Cardiac muscle cell (in vitro differentiated cells and primary cell): Measurements from ENCODE around the gene APBB2. TPM values are rescaled to one million over a fixed set of nuclear protein-coding genes. Genes with fewer than 3 reads are reported as not detected.
"Not testable (repeated sequence)": the region's sequence is repeated elsewhere in the genome, so short reads cannot be mapped to it uniquely, and the experiment has no call there.

Source experiments
- DNase-seq, 2 donors: peaks; one replicate each; pipeline versions ENCODE4 v3.0.0 to v3.0.0-alpha.2; 2010 to 2017; ENCODE audit warnings: low read depth in 1 of 2, low spot score in 1 of 2
- H3K27ac ChIP-seq: fragments of 200-600 bp; sonication (generic); 2 replicates; pipeline ENCODE4 v1.5.1; 2016
- H3K27me3 ChIP-seq: fragments of 200-600 bp; sonication (generic); 2 replicates; pipeline ENCODE4 v1.6.0; 2016; ENCODE audit warnings: control low read depth
- H3K36me3 ChIP-seq: fragments of 200-600 bp; sonication (generic); 2 replicates; pipeline ENCODE4 v1.5.1; 2016; ENCODE audit warnings: control low read depth
- H3K4me1 ChIP-seq: fragments of 200-600 bp; sonication (generic); 2 replicates; pipeline ENCODE4 v1.8.1; 2017; ENCODE audit warnings: low read depth, mild to moderate bottlenecking, mixed run types
- H3K4me3 ChIP-seq: fragments of 200-600 bp; sonication (generic); 2 replicates; pipeline ENCODE4 v1.5.1; 2016; ENCODE audit warnings: mild to moderate bottlenecking
- H3K9me3 ChIP-seq: fragments of 200-600 bp; sonication (generic); 2 replicates; pipeline ENCODE4 v1.5.1; 2017; ENCODE audit warnings: low read depth, mild to moderate bottlenecking, control low read depth
- CTCF ChIP-seq: IDR thresholded peaks from 2 replicates; pipeline ENCODE4 v1.5.1; 2012; ENCODE audit warnings: low read depth, mild to moderate bottlenecking, low read length
- polyA plus RNA-seq: library from polyadenylated mRNA; unstranded; fragments of >200 nt; fragmentation: Nextera tagmentation; extraction: Ambion mirVana; gene quantifications from 2 replicates; pipeline ENCODE4 v1.2.1, GENCODE V29; 2016
- total RNA-seq: library from RNA; depleted of rRNA; stranded (reverse); fragments of >200 nt; gene quantifications from 2 replicates; pipeline ENCODE4 v1.2.3, GENCODE V29; 2016

APBB2 gene
- total and polyA plus RNA-seq, 2 experiments from 2014 or later = 4.6 to 14.9 TPM

GRCh38 chr4:41148292-41148691 is 66.0 kb downstream of the APBB2 start:
- Histone ChIP-seq H3K4me3 (no peak overlapping the region), H3K36me3 (no peaks in the 10 kb centered on the region), H3K4me1 (no peaks in the 10 kb centered on the region), H3K9me3 (no peaks in the 10 kb centered on the region), H3K27ac (no peak overlapping the region), H3K27me3 (no peaks in the 10 kb centered on the region)
- DNase-seq = no peak
- TF ChIP-seq CTCF = no peak

- H3K27ac ChIP-seq, H3K4me3 ChIP-seq, DNase-seq, H3K36me3 ChIP-seq, H3K4me1 ChIP-seq, H3K27me3 ChIP-seq, H3K9me3 ChIP-seq: not testable (repeated sequence)
Measured at GRCh38 chr4:41147570-41147969, 66.8 kb downstream of the APBB2 start.

GRCh38 chr4:41146716-41147506 is 67.4 kb downstream of the APBB2 start:
- Histone ChIP-seq H3K4me3 (no peak overlapping the region), H3K4me1 (no peaks in the 10 kb centered on the region)

GRCh38 chr4:41146196-41146595 is 68.1 kb downstream of the APBB2 start:
- Histone ChIP-seq H3K9me3 (no peaks in the 10 kb centered on the region), H3K27me3 (no peaks in the 10 kb centered on the region), H3K4me3 (no peak overlapping the region), H3K27ac (no peak overlapping the region), H3K36me3 (no peaks in the 10 kb centered on the region), H3K4me1 (no peaks in the 10 kb centered on the region)
- DNase-seq = no peak
- TF ChIP-seq CTCF = no peak

More at GRCh38 chr4:41146716-41147506, 67.4 kb downstream of the APBB2 start:
- DNase-seq = peak in 1 of 2 donors; percentile 46
- Histone ChIP-seq H3K36me3 (no peaks in the 10 kb centered on the region), H3K9me3 (no peaks in the 10 kb centered on the region), H3K27ac (no peak overlapping the region), H3K27me3 (no peaks in the 10 kb centered on the region)
- no peak for TF ChIP-seq CTCF

- Histone ChIP-seq H3K4me1 (no peaks in the 10 kb centered on the region), H3K36me3 (no peaks in the 10 kb centered on the region), H3K27ac (no peak overlapping the region), H3K4me3 (no peak overlapping the region), H3K9me3 (no peaks in the 10 kb centered on the region), H3K27me3 (no peaks in the 10 kb centered on the region)
- peak in 1 of 2 donors; percentile 42 for DNase-seq
- no peak for TF ChIP-seq CTCF
Measured at GRCh38 chr4:41145571-41146078, 68.7 kb downstream of the APBB2 start.

GRCh38 chr4:41144812-41145211 is 69.5 kb downstream of the APBB2 start:
- TF ChIP-seq CTCF = no peak
- H3K27ac ChIP-seq = no peak overlapping the region

More at GRCh38 chr4:41144812-41145211, 69.5 kb downstream of the APBB2 start:
- Histone ChIP-seq H3K27me3 (no peaks in the 10 kb centered on the region), H3K36me3 (no peaks in the 10 kb centered on the region), H3K9me3 (no peaks in the 10 kb centered on the region), H3K4me3 (no peak overlapping the region), H3K4me1 (no peaks in the 10 kb centered on the region)
- DNase-seq = peak in 1 of 2 donors; percentile 30
